ENCODE measurements around the gene TNFAIP8L3.
"Not testable (repeated sequence)": the region's sequence is repeated elsewhere in the genome, so short reads cannot be mapped to it uniquely, and the experiment has no call there.

Gene TNFAIP8L3

DNA sequence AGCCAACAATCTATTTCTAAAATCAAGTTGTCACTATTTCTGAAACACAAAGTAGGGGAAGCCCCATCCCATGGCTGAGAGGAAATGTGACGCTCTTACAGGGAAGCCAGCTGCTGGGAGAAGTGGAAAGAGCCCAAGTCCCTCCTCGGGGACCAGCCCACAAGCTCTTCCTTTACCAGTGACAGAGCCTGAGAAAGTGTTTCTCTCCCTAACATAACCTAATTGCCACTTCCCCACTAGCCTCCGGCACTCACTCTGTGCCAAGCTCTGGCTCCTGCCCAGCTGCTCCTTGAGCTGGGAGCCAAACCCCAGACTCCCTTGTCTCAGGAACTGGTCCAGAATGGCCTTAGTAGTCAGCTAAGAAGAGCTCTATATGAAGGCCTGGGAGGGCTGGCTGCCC lies 42.9 kb downstream of the TNFAIP8L3 start:
- no peak for DNase-seq

DNA sequence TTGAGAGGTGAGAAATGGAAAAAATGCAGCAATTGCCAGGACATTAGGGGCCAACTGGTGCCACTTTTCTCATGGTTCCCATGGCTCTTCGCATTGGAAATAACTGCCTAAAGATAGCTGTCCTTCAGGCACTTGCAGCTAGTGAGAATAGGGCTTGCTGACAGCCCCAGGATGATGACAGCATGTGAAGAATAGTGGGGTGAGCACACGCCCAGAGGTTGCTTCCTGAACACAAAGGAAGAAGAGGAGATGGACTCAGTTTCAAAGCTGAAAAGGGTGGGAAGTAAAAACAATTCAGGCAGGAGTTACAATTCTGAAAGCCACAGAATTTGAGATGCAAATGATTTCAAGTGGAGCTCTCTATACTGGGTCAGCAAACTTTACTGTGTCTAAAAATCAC lies 45.6 kb downstream of the TNFAIP8L3 start:
- no peak for DNase-seq

DNA sequence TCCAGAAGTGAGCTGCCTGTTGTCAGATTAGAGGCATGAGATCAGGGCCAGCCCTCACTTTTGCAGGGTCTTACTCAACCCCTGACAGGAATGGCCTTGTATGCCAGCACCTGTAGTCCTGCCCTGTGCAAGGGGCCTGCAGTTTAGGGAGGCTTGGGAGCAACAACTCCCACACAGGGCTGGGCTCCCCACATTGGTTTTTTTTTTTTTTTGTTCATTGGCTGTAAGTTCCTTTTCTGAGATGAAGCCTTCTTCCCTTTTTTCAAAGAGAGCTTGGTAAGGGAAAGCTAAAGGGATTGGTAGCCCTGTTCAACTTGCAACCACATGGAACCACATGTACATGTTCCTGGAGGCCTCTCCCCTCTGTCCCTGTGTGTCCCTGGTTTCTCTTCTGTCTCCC lies 46.4 kb downstream of the TNFAIP8L3 start:
- no peak for DNase-seq

DNA sequence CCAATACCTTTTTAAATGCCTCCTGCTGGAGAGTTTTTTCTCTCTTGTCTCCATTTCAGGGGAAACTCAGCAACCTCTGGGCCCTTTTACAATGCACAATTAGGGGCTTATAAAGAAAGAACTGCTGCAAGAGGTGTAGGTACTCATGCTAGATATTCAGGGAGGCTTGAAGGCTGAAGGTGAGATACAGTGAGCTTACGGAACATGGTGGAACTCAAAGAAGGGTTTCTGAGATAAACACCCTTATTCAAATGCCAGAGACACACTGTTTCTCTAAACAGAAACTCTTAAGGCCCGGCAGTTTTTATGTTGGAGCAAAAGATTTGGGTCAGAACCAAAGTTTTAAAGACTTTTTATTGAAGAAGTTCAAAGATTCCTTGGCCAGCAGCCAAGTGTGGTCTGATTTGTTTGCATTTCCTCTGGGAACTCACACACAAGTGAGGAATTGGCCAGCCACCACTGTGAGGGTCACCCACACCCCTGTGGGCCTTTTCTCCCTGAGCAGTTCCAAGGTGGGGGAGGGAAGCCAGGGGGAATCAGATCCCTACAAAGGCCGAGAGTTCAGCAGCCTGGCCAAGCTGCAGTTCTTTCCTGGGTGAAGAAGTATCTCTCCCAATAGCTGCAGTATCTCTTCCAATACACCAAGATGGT lies 47.8 kb downstream of the TNFAIP8L3 start:
- no peak for DNase-seq

DNA sequence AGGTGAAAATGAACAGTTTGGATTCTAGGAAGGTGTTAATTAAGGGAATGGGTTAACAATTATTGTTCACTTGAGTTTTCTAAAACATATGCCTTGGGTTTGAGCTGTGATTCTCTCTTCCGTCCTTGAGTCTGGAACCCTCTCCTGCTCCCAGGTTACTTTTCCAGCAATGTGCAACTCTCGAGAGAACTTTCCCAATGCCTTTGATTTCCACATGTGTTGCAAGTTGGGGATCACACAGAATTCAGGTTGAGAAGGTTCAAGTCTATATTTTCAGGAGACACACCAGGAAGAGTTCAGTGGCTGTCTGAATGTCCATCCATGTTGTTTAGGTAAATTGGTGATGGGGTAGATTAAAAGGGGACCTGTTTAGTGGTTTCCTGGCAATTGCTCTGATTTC lies 48.7 kb downstream of the TNFAIP8L3 start:
- DNase-seq = no peak

DNA sequence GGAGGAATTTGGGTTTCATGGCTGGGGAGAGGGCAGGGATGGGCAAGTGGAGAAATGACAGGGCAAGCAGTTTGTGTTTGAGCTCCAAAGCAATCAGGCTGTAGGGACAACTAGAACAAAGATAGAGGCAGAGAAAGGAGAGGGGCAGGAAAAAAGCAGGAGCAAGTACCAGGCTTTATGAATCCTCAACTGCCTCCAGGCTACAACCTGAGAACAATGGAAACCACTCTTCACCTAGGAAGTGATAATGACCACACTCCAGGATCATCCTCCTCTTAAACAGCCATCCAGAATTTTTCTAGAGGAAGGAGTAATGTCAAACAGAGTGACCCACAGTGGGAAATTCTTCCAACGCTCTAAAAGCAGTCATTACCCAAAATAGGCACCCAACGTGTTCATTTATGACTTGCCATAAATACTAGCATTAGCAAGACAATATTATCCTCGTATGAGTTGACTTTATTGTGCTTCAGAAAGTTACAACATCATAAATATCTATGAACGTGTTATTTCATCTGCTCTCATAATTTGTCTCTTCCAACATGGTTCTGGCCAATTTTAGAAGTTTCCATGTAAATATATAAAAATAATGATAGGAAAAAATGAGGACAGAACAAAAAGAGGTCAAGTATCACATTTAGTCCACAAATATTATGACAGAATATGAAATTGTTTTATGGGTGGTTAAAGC lies 50.5 kb downstream of the TNFAIP8L3 start:
- no peak for DNase-seq

DNA sequence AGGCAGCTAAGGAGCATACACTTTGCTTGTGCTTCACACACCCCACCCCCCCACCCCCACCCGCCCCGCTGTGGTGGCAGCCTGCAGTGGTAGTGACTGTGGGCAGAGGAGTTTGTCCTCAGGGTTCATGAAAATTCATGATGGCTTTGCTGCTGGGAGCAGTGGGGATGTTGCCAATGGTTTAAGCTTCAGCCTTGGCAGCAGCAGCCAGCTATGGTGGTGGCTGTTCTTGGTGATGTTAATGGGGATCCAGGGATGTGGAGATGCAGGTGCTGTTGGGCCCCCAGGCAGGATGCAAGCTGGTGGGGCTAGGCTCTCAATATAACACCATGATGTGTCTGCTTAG lies 55.8 kb downstream of the TNFAIP8L3 start:
- no peak for DNase-seq

DNA sequence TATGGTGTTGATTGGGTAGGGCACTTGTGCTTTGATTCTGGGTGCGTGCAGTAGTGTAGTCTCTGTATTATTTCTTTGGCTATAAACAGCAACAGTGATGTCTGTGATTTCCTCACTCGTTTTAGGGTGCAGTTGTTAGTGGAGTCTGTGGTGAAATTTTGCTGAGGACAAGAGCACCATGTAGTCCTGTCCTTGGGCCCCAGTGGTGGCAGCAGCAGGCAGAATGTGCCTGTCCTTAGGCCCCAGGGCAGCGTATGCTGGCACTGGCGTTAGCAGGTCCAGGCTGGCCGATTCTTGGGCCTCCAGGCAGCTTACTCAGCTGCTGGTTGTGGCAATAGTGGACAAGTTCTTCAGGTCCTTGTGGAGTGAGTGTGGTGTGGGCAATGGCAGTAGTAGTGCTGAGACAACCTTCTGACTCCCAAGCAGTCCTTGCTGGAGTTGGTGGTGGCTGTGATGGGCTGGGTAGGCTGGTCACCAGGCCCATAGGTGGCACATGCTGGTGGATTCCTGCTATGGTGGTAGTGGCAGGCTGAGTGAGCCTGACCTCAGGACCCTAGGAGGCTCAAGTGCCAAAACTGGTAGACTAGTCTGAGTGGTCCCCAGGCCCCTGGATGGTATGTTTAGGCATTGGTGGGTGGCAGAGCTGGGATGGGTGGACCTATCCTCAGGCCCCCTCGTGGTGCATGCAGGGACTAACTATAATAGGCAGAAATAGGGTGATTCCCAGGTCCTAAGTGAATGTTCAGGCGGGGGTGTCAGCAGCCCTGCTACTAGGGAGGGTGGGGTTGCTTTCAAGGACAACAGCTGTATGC lies 56.3 kb downstream of the TNFAIP8L3 start:
- DNase-seq = no peak

DNA sequence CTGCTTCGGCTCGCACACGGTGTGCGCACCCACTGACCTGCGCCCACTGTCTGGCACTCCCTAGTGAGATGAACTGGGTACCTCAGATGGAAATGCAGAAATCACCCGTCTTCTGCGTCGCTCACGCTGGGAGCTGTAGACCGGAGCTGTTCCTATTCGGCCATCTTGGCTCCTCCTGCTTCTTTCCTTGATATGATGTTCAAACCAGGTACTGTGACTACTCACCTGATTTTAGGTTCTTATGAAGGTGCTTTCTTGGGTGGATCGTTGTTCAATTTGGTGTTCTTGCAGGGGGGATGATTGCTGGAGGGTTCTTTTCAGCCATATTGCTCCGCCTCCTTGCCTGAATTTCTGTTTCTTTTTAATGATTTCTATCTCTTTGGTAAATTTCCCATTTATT lies 57.2 kb downstream of the TNFAIP8L3 start:
- not testable (repeated sequence) for DNase-seq

DNA sequence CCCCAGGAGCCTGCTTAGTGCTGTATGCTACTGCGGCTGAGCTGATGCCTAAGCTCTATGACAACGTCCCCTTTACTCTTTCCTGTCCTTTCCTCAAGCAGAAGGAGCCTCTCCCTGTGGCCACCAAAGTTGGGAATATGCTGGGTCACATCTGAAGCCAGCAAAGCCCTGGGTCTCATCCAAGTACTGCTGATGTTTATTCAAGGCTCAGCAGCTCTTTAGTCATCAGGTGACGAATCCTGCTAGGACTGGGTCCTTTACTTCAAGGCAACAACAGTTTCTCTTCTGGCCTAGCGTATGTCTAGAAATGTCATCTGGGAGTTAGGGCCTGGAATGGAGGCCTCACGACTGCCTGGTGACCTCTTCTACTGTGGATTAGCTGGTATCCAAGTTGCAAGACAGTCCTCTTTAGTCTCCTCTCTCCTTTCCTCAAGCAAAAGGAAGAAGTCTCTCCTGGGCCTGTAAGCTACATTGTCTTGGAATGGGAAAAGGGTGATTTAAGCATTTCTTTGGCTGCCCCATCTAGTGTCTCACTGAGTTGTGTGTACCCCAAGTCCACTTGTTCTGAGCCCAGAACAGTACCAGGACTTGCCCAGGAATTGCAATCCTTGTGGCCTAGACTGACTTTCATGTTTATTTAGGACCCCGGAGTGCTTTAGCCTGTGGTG lies 63.9 kb downstream of the TNFAIP8L3 start:
- DNase-seq = no peak

DNA sequence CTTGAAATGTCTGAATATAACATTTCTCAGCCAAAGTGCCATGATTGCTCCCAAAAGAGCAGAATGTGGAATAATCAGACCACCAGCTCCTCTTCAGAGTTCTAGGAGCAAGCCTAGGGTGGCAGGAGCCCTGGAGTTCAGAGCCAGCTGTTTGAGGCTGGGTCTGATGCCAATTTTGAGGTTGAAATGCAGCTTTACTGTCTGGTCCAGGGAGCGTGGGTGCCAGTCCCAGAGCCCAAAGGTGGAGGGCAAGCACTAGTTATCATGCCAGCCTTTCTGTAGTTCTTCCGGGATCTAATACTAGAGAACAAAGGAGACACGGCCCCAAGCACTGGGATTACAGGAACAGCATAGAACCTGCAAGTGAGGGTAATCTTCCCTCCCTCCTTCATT lies 69.3 kb downstream of the TNFAIP8L3 start:
- DNase-seq = no peak

DNA sequence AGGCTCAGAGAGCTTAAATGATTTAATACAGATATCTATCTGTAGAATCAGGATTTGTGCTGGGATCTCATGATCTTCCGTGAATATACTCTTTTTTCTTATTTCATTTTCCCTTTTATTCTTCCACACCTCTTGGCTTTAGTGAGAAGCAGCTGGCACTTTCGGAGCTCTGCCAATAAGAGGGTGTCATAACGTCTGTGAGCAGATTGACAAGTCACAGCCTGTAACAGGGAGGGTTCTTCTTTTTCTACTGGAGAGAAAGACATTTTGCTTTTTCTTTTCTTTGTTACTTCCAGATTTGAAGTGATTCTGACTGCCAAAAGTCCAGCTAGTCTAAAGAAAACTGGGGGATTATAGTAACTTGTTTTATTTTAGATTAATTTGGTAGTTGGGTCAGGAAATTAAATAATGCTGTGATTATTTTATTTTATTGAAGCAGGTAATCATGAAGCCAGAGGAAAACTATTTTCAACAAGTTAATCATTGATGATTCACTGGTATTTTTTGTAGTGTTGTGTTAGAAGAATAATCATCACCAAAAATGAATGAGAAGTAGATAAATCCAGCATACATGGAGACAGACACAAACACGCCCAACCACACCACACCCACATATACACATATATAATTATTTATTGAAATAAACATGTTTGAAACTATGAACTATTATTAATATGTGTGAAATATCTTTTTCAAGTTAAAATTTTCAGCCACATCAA lies 69.8 kb downstream of the TNFAIP8L3 start:
- no peak for DNase-seq

DNA sequence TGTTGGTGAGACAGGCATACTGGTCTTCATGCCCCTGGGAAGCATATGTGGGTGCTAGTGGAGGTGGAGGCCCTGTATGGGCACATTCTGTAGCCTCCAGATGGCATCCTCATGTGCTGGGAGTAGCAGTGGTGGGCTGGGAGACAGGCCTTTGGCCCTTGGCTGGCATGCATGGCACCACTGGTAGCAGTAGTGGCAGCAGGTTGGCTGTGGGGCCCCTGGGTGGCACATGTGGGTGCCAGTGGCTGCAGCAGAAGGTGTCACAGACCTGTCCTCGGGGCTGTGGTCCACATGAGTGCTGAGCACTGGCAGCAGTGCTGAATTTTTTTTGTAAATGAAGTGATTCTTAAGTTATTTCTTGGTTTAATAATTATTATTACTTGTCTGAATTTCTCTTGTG lies 71.2 kb downstream of the TNFAIP8L3 start:
- DNase-seq = no peak

DNA sequence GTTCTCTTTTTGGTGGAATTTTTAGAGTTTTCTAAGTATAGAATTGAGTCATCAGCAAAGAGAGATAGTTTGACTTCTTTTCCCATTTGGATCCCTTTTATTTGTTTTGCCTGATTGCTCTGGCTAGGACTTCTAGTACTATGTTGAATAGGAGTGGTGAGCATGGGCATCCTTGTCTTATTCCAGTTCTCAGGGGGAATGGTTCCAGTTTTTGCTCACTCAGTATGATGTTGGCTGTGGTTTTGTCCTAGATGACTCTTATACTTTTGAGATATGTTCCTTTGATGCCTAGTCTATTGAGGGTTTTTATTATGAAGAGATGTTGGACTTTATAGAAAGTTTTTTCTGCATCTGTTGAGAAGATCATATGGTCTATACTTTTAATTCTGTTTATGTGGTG lies 72.5 kb downstream of the TNFAIP8L3 start:
- no peak for DNase-seq

DNA sequence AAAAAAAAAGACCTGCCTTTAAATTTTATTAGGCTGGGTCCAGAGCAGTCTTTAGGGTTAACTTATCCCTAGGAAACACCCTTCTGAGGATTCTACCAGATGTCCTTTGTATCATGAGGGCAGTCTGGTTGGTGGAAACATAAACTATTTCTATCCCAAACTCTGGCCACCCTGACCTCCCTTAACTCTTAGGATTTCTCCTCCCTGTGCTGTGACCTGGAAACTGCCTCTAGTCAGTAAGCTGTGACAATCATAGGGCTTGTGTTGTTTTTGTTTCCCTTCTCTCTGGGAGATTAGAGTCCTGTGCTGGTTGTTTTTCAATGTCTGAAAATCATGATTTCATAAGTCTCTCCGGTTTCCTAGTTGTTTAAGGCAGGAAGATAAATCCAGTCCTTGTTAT lies 78.1 kb downstream of the TNFAIP8L3 start:
- no peak for DNase-seq

DNA sequence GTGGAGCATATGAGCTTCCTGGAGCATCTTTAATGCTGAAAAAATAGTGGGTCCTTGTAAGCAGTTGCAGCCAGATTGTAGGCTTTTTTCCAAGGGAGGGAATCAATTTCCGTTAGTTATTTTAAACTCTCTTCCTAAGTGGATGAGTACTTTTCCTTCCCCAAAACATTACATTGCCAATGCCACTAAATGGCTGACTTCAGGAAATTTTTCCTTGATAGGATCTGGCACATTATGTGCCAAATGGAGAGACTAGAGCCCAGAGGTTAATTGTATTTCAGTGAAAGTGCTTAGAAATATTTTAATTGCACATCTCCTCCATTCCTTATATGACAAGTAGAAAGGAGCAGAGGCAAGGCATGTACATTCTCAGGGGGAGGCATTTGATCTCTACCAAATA lies 83.5 kb downstream of the TNFAIP8L3 start:
- DNase-seq = no peak

DNA sequence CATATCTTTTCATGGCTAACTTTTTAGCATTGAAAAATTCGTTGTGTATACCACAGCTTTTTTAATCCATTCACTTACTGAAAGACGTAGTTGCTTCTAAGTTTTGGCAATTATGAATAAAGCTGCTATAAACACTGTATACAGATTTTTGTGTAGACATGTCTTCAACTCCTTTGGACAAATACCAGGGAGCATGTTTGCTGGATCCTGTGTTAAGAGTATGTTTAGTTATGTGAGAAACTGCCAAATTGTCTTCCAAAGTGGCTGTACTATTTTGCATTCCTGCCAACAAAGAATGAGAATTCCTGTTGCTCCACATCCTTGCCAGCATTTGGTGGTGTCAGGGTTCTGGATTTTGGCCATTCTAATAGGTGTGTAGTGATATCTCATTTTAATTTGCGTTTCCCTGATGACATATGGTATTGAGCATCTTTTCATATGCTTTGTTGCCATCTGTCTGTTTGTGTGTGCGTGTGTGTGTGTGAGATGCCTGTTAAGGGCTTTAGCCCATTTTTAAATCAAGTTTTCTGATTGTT lies 87.5 kb downstream of the TNFAIP8L3 start:
- DNase-seq = no peak
